Middle frontal gyrus (tissue), 1 donor: Measurements from ENCODE around the gene BRS3.
"Not testable (repeated sequence)": the region's sequence is repeated elsewhere in the genome, so short reads cannot be mapped to it uniquely, and the experiment has no call there.

Experiments
- DNase-seq: peaks from one replicate; pipeline ENCODE4 v3.0.0-alpha.2; 2015; ENCODE audit warnings: low spot score; ENCODE audit errors: extremely low spot score

BRS3 gene

GRCh38 chrX:136487647-136488046 lies at the start of gene BRS3:
Gene BRS3 (plus strand): TSS chrX:136487947. CDS start chrX:136488115, 168 bp downstream.
- DNase-seq = no peak

- no peak for DNase-seq
Measured at GRCh38 chrX:136438192-136438591, 49.6 kb upstream of the BRS3 start.

- DNase-seq = not testable (repeated sequence)
Measured at GRCh38 chrX:136445674-136446073, 42.1 kb upstream of the BRS3 start.

GRCh38 chrX:136446208-136446607 lies 41.5 kb upstream of the BRS3 start:
- DNase-seq = no peak

- DNase-seq = no peak
Measured at GRCh38 chrX:136447308-136447707, 40.4 kb upstream of the BRS3 start.

GRCh38 chrX:136447968-136448367 lies 39.8 kb upstream of the BRS3 start:
- no peak for DNase-seq

- DNase-seq = no peak
Measured at GRCh38 chrX:136450050-136450830, 37.5 kb upstream of the BRS3 start.

- DNase-seq = no peak
Measured at GRCh38 chrX:136452614-136453013, 35.1 kb upstream of the BRS3 start.

- DNase-seq = no peak
Measured at GRCh38 chrX:136453114-136453513, 34.6 kb upstream of the BRS3 start.

- no peak for DNase-seq
Measured at GRCh38 chrX:136453771-136454170, 34.0 kb upstream of the BRS3 start.

- no peak for DNase-seq
Measured at GRCh38 chrX:136456133-136456532, 31.6 kb upstream of the BRS3 start.

- no peak for DNase-seq
Measured at GRCh38 chrX:136457303-136457917, 30.3 kb upstream of the BRS3 start.

- DNase-seq = no peak
Measured at GRCh38 chrX:136464589-136464988, 23.2 kb upstream of the BRS3 start.

GRCh38 chrX:136467303-136467702 lies 20.4 kb upstream of the BRS3 start:
- no peak for DNase-seq

- DNase-seq = no peak
Measured at GRCh38 chrX:136468391-136469103, 19.2 kb upstream of the BRS3 start.

- DNase-seq = no peak
Measured at GRCh38 chrX:136473663-136474062, 14.1 kb upstream of the BRS3 start.

GRCh38 chrX:136475236-136475635 lies 12.5 kb upstream of the BRS3 start:
- no peak for DNase-seq

GRCh38 chrX:136476501-136476900 lies 11.2 kb upstream of the BRS3 start:
- DNase-seq = no peak

GRCh38 chrX:136477026-136477425 lies 10.7 kb upstream of the BRS3 start:
- DNase-seq = no peak

- no peak for DNase-seq
Measured at GRCh38 chrX:136480383-136480782, 7.4 kb upstream of the BRS3 start.

GRCh38 chrX:136488706-136489105 lies 959 bp downstream of the BRS3 start:
- DNase-seq = no peak

GRCh38 chrX:136491832-136492231 lies 4.1 kb downstream of the BRS3 start:
- no peak for DNase-seq
